Glutamatergic neuron (in vitro differentiated cells): ENCODE measurements around the gene APBB2. TPM values are rescaled to one million over a fixed set of nuclear protein-coding genes. Genes with fewer than 3 reads are reported as not detected.
A peak's percentile ranks its signal among the peaks of the same experiment; 100 is the strongest.
"Not testable (repeated sequence)": the region's sequence is repeated elsewhere in the genome, so short reads cannot be mapped to it uniquely, and the experiment has no call there.

Experiments
- DNase-seq: peaks from one replicate; pipeline ENCODE4 v3.0.0; 2022
- H3K27ac Mint-ChIP-seq: one replicate; pipeline ENCODE4 v1.8.0; 2020; ENCODE audit warnings: mild to moderate bottlenecking, mixed read lengths, inconsistent platforms; ENCODE audit not compliant: unreplicated experiment
- H3K27me3 Mint-ChIP-seq: one replicate; pipeline ENCODE4 v1.8.0; 2020; ENCODE audit warnings: mild to moderate bottlenecking, moderate library complexity, mixed read lengths, inconsistent platforms; ENCODE audit not compliant: unreplicated experiment
- H3K36me3 Mint-ChIP-seq: one replicate; pipeline ENCODE4 v1.8.0; 2020; ENCODE audit warnings: mild to moderate bottlenecking, mixed read lengths, inconsistent platforms; ENCODE audit not compliant: unreplicated experiment
- H3K4me1 Mint-ChIP-seq: one replicate; pipeline ENCODE4 v1.8.0; 2020; ENCODE audit warnings: mild to moderate bottlenecking, low read depth, mixed read lengths, inconsistent platforms; ENCODE audit not compliant: unreplicated experiment
- H3K4me3 Mint-ChIP-seq: one replicate; pipeline ENCODE4 v1.8.0; 2020; ENCODE audit warnings: mild to moderate bottlenecking, mixed read lengths, inconsistent platforms; ENCODE audit not compliant: unreplicated experiment
- H3K9me3 Mint-ChIP-seq: one replicate; pipeline ENCODE4 v1.8.0; 2020; ENCODE audit warnings: mild to moderate bottlenecking, moderate library complexity, mixed read lengths, inconsistent platforms; ENCODE audit not compliant: unreplicated experiment
- total RNA-seq: library from RNA; stranded (reverse); fragmentation: NEBNext Ultra II Directional; extraction: Animal tissue kit (Norgen Biotek cat#: 25700); gene quantifications from one replicate; pipeline ENCODE4 v1.2.1, GENCODE V29; 2021; ENCODE audit not compliant: unreplicated experiment
- TF ChIP-seq, protein P1 (sequence below): fragments of 200-600 bp; sonication (generic); IDR thresholded peaks from one replicate; pipeline ENCODE4 v1.5.0; 2021; ENCODE audit not compliant: partially characterized antibody, unreplicated experiment

Gene APBB2
- total RNA-seq, 1 donor from 2014 or later: 117 TPM

DNA sequence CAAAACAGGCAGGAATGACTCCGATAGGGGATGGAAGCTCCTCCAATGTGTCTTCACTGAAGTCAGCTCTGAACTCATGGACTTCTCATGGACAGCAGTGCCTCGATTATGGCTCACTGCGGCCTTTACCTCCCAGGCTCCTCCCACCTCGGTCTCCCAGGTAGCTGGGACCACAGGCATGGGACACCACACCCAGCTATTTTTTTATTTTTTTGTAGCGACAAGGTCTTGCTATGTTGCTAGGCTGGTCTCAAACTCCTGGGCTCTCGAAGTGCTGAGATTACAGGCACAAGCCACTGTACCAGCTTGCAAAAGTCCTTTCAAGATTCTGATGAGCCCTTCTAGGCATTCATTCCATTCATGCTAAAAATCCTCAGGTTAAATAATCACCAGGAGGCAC, 283.1 kb downstream of the APBB2 start:
- DNase-seq: no peak
- peaks cover 6% of the 10 kb centered on the region for H3K9me3 Mint-ChIP-seq
- no peak overlapping the region for H3K27ac Mint-ChIP-seq
- H3K4me1 Mint-ChIP-seq: peaks cover 2% of the 10 kb centered on the region
- no peak overlapping the region for H3K4me3 Mint-ChIP-seq
- peaks cover 6% of the 10 kb centered on the region for H3K27me3 Mint-ChIP-seq
- TF ChIP-seq, protein P1, sequence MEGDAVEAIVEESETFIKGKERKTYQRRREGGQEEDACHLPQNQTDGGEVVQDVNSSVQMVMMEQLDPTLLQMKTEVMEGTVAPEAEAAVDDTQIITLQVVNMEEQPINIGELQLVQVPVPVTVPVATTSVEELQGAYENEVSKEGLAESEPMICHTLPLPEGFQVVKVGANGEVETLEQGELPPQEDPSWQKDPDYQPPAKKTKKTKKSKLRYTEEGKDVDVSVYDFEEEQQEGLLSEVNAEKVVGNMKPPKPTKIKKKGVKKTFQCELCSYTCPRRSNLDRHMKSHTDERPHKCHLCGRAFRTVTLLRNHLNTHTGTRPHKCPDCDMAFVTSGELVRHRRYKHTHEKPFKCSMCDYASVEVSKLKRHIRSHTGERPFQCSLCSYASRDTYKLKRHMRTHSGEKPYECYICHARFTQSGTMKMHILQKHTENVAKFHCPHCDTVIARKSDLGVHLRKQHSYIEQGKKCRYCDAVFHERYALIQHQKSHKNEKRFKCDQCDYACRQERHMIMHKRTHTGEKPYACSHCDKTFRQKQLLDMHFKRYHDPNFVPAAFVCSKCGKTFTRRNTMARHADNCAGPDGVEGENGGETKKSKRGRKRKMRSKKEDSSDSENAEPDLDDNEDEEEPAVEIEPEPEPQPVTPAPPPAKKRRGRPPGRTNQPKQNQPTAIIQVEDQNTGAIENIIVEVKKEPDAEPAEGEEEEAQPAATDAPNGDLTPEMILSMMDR: no peak
- H3K36me3 Mint-ChIP-seq: no peaks in the 10 kb centered on the region

DNA sequence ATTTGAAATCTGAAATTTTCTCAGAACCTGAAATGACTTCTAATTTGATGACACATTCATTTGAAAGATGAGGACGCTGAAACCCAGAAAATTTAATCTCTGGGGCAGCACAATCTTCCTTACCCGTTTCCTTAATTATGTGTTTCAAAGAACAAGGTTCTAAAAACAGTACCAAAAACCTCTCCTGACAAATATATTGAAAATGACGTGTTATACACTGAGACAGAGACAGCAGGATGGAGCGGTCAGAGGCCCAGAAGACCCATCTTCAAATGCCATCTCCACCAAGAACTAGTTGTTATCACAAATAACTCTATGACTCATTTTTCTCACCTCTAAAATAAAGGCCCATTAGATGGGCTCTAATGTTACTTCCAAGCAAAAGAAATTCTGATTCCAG, 287.3 kb downstream of the APBB2 start:
- Mint-ChIP-seq H3K27ac (no peak overlapping the region), H3K4me1 (peaks cover 6% of the 10 kb centered on the region), H3K4me3 (no peak overlapping the region), H3K27me3 (peaks cover 4% of the 10 kb centered on the region), H3K9me3 (peaks cover 6% of the 10 kb centered on the region), H3K36me3 (no peaks in the 10 kb centered on the region)
- TF ChIP-seq, protein P1: no peak
- no peak for DNase-seq

DNA sequence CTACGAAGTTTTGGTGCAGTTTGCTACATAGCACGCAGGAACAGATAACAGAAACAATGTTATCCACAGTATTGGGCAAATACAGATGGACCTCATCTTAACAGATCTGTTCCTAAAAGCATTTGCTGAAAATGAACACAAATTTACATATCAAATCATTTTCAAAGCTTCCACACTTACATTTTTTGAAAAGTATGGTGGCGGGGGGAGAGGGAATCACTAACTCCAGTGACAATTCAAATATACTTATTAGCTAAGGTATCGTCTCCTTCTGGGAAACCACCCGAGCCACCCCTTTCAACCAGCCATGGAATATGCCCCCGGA, 289.6 kb downstream of the APBB2 start:
- TF ChIP-seq, protein P1: peak; percentile 46
- Mint-ChIP-seq H3K4me1 (peaks cover 4% of the 10 kb centered on the region), H3K27ac (no peak overlapping the region), H3K36me3 (no peaks in the 10 kb centered on the region), H3K27me3 (peaks cover 7% of the 10 kb centered on the region), H3K4me3 (no peak overlapping the region), H3K9me3 (peaks cover 6% of the 10 kb centered on the region)
- no peak for DNase-seq

DNA sequence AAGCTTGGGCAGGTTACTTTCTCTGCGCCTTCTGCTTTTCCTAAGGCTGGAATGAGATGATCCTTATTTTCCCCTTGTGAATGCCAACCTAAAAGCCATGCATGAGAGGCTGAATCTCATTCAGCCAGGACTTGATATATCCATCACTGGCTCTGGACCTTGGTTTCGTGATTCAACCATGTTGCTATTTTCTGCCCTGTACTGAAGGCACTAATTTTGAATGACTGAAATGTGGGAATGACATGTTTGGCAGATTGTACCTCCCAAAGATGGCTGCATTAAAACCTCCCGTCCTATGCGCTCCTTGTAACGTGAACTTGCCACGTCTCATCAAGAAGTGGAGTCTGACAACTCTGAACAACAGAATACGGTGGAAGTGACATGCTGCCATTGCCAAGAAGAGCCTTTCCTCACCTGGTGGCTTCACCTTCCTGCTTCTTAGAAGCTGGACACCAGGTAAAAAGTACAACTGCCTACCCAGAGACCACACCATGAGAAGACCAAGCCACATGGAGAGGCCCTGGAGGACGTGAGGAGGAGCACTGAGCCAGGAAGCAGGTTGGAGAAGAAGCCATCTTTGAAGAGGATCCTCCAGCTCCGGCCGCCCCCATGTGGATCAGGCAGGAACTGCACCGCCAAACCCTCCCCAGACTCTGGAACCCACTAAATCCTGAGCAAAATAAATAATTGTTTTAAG, 290.1 kb downstream of the APBB2 start:
- TF ChIP-seq, protein P1: peak; percentile 96
- H3K9me3 Mint-ChIP-seq: peaks cover 3% of the 10 kb centered on the region
- peak; percentile 89 for DNase-seq
- peaks cover 4% of the 10 kb centered on the region for H3K36me3 Mint-ChIP-seq
- peaks cover 5% of the 10 kb centered on the region for H3K27me3 Mint-ChIP-seq
- H3K4me3 Mint-ChIP-seq: no peak overlapping the region
- no peak overlapping the region for H3K27ac Mint-ChIP-seq
- peaks cover 4% of the 10 kb centered on the region for H3K4me1 Mint-ChIP-seq

DNA sequence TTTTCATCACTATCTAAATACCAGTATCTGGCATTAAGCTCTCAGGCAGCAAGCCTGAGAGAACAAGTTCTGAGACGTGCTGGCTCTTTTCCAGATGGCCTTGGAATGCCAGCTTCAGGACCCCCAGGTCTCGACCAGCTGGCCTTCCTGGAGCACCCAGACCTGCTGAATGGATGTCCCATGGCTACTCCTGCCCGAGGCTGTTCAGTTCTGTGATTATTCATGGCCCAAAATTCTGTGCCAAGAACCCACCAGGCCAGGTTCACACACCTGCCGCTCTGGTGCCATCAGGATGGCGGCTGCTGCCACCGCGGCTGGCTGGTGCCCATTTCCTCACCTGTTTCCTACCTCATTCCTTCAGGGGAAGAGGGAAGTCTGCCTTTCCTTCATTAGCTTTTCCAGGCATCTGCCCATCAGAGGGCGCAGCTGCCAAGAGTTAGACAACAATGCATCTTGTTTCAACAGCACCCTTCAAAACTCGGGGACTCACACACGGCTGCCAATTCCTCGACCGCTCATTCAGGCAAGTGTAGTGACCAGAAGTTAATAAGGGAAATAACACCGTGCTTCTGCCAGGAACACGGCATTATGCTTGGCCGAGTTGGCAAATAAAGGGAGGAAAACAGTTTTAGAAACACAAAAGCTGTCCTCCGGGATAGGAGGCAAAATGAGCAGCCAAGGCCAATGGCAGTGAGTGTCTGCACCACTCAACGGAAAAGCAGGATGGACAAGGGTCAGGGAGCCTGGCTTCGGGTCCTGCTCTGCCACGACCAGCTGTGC, 290.8 kb downstream of the APBB2 start:
- Mint-ChIP-seq H3K4me1 (peaks cover 4% of the 10 kb centered on the region), H3K36me3 (peaks cover 4% of the 10 kb centered on the region), H3K27ac (no peak overlapping the region), H3K9me3 (peaks cover 3% of the 10 kb centered on the region), H3K27me3 (peaks cover 5% of the 10 kb centered on the region), H3K4me3 (no peak overlapping the region)
- no peak for DNase-seq
- TF ChIP-seq, protein P1: no peak

DNA sequence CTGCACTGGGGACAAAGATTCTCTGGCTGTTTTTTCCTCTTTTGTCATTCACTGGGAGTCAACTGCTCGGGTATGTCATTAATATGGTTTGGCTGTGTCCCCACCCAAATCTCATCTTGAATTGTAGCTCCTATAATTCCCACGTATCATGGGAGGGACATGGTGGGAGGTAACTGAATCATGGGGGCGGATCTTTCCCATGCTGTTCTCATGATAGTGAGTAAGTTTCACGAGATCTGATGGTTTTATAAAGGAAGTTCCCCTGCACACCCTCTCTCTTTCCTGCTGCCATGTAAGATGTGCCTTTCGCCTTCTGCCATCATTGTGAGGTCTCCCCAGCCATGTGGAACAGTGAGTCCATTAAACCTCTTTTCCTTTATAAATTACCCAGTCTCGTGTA, 294.4 kb downstream of the APBB2 start:
- DNase-seq, H3K27ac Mint-ChIP-seq, H3K27me3 Mint-ChIP-seq, H3K36me3 Mint-ChIP-seq, H3K9me3 Mint-ChIP-seq, H3K4me3 Mint-ChIP-seq, H3K4me1 Mint-ChIP-seq: not testable (repeated sequence)
